MM.1S (cell line): ENCODE data around the gene NBPF1.
"Not testable (repeated sequence)": the region's sequence is repeated elsewhere in the genome, so short reads cannot be mapped to it uniquely, and the experiment has no call there.

Source experiments
- CTCF ChIP-seq: fragments of 300-600 bp; sonication (generic); IDR thresholded peaks from 2 replicates; pipeline ENCODE4 v1.5.1; 2016; ENCODE audit warnings: antibody characterized with exemption, low read length, mixed read lengths
- EZH2phosphoT487 ChIP-seq: fragments of 300-600 bp; sonication (generic); IDR thresholded peaks from 2 replicates; pipeline ENCODE4 v1.6.1; 2018; ENCODE audit warnings: antibody characterized with exemption, low read length

GRCh38 chr1:16536796-16537195, 76.6 kb downstream of the NBPF1 start:
- TF ChIP-seq CTCF, EZH2phosphoT487: not testable (repeated sequence)
